ENCODE measurements around the gene CDC42EP2. TPM values are rescaled to one million over a fixed set of nuclear protein-coding genes. Genes with fewer than 3 reads are reported as not detected.

CDC42EP2 gene, protein sequence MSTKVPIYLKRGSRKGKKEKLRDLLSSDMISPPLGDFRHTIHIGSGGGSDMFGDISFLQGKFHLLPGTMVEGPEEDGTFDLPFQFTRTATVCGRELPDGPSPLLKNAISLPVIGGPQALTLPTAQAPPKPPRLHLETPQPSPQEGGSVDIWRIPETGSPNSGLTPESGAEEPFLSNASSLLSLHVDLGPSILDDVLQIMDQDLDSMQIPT
- 3.6 TPM for total RNA-seq
- long read RNA-seq, partial matches to known transcripts, result 0 of 8 reads
- long read RNA-seq, other reads (novel, unspliced or antisense), result 4 of 8 reads

DNA sequence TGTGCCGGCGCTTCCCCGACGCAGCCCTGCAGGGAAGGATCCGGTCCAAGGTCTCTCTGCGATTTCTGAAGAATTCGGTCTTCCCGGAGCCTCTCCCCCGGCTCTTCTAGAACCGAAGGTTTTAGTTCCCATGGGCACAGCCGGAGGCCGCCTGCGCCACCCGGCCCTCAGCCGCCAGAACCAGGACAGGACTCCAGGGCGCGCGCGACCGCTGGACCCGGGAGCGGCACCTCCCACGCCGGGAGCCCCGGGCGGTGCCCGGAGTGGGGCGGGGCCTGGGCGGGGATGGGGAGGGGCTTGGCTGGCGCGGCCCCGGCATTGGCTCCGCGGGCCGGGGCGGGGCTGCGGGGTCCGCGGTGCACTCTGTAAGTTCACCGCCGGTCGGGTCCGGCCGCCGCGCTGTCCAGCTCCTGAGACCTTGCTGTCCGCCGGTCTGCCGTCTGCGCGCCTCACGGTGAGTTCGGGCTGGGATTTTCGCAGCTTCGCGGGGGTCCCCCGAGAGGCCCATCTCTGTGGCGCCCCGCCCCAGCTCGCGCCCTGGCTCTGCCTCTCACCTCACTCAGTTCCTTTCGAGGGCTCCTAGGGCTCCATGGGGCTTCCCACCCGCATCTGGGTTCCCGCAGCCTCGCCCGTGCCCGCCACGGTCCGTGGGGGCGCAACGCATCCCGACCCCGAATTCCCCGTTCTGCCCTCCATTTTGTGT, at the start of gene CDC42EP2:
Gene CDC42EP2 (plus strand): TSS at position 366 of the 703 bp plus-strand sequence. CDS start 6,033 bp downstream, outside the sequence.
- intact Hi-C loops (cut with DNase I), result loop anchor here (1.0 to 2.0 kb wide), 2 partner anchors 16 to 39 kb away; no protein-coding TSS in a partner anchor
- peak; percentile 95 for DNase-seq (ENCODE audit: low spot score)

- DNase-seq (ENCODE audit: low spot score), result no peak
- intact Hi-C loops (cut with DNase I), result no loop called here
Observed at GRCh38 chr11:65266210-65266609, 48.5 kb upstream of the CDC42EP2 start.

DNA sequence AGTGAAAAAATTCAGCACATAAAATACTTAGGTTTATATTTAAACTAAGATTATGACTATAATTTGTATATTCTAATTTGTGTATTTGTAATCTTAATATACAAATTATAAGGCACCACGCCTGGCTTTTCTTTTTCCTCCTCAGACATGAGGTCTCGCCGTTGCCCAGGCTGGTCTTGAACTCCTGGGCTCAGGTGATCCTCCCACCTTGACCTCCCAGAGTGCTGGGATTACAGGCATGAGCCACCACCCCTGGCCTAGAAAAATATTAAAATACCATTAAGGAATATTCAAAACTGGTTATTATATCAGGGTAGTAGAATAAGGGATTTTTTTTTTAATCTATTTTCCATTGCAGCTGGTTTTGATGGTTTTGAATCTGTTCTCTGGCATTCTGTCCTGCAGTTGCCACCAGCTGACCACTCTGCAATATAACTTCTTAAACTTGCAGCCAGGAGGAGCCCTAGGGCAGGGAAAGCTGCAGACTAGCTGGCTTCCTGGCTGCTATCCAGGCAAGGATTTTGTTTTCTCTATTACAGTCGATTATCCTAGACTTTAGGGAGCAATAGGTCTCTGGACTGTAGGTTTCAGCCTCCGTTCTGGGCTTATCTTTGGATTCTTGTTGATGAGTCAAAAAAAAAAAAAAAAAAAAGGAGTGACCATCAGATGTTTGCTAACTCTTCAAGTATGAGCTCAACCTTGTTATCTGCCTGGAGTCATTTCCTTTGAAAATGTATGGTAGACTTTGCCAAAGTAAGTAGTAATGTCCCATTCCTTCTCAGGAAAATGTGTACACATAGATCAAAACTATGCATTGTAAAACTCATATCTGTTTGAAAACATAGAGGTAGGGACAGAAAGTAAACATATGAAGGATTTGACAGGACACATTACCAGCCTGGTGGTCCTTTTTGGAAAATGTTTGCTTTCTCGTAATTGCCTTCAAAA, 39.7 kb upstream of the CDC42EP2 start:
- intact Hi-C loops (cut with DNase I), result loop anchor here (1.0 kb wide), 2 partner anchors 40 to 55 kb away; no protein-coding TSS in a partner anchor
- peak; percentile 76 for DNase-seq (ENCODE audit: low spot score)

GRCh38 chr11:65275906-65276305, 38.8 kb upstream of the CDC42EP2 start:
- DNase-seq (ENCODE audit: low spot score), result no peak
- intact Hi-C loops (cut with DNase I), result loop anchor here (1.0 kb wide), 2 partner anchors 39 to 54 kb away; no protein-coding TSS in a partner anchor

- no peak for DNase-seq (ENCODE audit: low spot score)
- intact Hi-C loops (cut with DNase I), result no loop called here
Observed at GRCh38 chr11:65277631-65278277, 36.9 kb upstream of the CDC42EP2 start.

DNA sequence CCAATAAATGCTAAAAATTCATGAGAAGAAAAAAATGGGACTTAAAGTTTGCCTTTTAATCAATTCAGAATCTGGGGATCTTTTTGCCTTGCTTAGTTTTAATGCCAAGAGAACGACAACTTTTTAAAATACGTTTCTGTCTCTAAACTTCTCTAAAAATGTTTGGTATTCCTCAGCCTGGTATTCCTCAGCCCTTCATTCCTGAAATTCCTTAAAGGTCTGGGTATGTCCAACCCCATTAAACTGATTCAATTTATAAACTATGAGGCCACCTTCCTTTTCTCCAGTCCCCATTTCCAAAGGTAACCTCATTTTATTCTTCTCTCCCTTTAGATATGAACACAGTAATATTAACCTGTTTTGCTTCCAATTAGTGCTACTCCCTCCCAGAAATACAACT, 36.3 kb upstream of the CDC42EP2 start:
- intact Hi-C loops (cut with DNase I), result no loop called here
- DNase-seq (ENCODE audit: low spot score), result no peak

- no peak for DNase-seq (ENCODE audit: low spot score)
- intact Hi-C loops (cut with DNase I), result no loop called here
Observed at GRCh38 chr11:65279279-65279678, 35.4 kb upstream of the CDC42EP2 start.

DNA sequence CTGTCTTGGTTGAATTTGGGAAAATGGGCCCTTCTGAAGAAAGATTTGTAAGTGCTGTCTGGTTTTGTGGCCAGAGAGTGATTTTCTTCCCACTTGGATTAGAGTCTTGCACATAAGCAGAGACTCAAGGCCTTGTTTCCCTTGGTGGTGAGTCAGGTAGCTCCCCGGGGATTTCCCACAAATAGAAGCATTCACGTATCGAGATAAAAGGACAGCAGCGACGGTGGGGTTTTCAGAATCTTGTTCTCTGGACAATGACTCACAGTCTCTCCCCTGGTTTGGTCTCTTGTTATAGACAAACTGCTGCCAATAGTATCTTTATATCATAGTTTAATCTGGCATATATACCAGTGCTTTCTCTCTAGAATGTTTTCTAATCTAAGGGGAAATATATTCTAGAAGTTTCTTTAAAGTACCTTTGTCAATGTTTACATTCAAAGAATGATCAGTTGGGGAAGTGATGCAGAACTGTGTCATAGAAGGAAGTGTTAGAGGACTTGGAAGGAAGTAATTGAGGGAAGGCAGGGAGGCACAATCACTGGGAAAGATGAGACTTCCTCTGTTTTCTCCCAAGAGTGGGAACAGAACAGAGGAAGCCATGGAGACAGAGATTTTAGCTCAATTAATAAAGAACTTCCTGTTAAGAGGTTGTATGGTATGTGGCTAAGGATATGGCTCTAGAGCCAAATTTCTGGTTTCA, 34.8 kb upstream of the CDC42EP2 start:
- DNase-seq (ENCODE audit: low spot score), result no peak
- intact Hi-C loops (cut with DNase I), result no loop called here

DNA sequence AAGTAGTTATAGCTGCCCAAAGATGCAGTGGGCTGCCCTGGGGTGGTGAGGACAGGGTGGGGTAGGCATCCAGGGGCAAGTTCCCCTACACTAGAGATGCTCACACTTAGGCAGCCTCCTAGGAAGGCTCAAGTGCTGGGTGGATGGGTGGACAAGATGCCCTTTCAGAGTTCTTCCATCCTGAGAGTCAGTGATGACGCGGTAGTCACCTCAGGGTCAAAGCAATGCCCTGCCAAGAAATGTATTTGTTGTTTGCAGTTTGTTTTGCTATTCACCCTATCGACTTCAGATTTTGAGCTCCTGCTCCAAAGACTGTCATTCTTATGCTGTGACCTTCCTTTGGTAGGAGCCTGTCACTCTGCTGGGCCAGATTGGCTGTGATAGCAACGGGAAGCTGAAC, 34.0 kb upstream of the CDC42EP2 start:
- DNase-seq (ENCODE audit: low spot score), result no peak
- intact Hi-C loops (cut with DNase I), result no loop called here

GRCh38 chr11:65286686-65287085, 28.0 kb upstream of the CDC42EP2 start:
- DNase-seq (ENCODE audit: low spot score), result no peak
- intact Hi-C loops (cut with DNase I), result no loop called here

DNA sequence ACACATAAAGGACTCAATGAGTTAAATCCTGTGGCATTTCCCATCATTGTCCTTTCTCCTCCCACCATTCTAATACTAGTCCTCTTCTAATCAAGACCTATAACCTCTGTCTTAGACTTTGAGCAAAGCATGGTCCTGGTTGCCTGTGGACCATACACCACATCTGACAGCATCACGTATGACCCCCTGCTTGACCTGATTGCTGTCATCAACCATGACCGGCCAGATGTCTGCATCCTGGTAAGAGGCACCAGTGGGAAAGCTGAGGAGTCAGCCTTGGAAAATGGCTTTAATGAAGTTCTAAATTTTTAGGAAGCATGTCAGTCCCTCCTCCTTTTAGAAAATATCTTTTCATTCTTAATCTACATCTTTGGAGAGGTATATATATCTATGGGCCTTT, 27.1 kb upstream of the CDC42EP2 start:
- no peak for DNase-seq (ENCODE audit: low spot score)
- intact Hi-C loops (cut with DNase I), result no loop called here

DNA sequence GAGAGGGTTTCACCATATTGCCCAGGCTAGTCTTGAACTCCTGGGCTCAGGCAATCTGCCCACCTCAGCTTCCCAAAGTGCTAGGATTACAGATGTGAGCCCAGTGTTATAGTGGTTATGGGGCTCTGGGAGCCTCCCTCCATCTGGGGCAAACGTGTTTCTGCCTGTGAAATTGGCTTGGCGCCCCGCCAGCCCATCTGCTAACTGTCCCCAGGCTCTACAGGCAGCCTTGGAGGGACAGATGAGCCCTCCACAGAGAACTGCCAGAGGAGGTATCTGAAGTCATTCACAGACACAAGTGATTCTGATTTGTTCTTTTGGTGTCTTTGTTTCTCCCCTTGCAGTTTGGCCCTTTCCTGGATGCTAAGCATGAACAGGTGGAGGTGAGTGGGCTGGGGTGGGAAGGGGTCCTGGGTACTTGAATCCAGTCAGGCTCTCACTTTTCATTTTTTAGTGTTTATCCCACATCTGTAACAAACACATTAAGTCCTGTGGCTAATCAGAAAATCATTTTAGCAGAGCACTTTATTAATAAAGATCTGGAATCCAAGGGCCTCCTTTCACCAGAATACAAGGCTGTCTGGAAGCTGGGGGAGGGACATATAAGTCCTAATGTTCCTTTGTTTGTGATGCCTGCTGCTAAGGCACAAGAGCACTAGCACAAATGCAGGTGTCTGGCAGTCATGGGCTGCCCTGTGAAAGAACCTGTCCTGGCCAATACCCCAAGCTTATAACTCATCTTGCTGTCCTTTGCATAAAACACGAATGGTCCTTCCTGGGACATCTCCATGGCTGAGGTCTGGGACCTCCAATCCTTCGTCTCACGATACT, 25.7 kb upstream of the CDC42EP2 start:
- intact Hi-C loops (cut with DNase I), result no loop called here
- no peak for DNase-seq (ENCODE audit: low spot score)

GRCh38 chr11:65290448-65291165, 24.1 kb upstream of the CDC42EP2 start:
- intact Hi-C loops (cut with DNase I), result no loop called here
- DNase-seq (ENCODE audit: low spot score), result peak; percentile 92

GRCh38 chr11:65291613-65292012, 23.1 kb upstream of the CDC42EP2 start:
- DNase-seq (ENCODE audit: low spot score), result no peak
- intact Hi-C loops (cut with DNase I), result no loop called here

GRCh38 chr11:65292890-65293289, 21.8 kb upstream of the CDC42EP2 start:
- intact Hi-C loops (cut with DNase I), result no loop called here

GRCh38 chr11:65293909-65294381, 20.7 kb upstream of the CDC42EP2 start:
- DNase-seq (ENCODE audit: low spot score), result no peak
- intact Hi-C loops (cut with DNase I), result no loop called here

More at GRCh38 chr11:65292890-65293289, 21.8 kb upstream of the CDC42EP2 start:
- DNase-seq (ENCODE audit: low spot score), result no peak

GRCh38 chr11:65295001-65295400, 19.7 kb upstream of the CDC42EP2 start:
- no peak for DNase-seq (ENCODE audit: low spot score)
- intact Hi-C loops (cut with DNase I), result no loop called here

Measured in cardiac septum (tissue), 1 donor.